GM18907 (cell line): Measurements from ENCODE around the gene GRK5.
A peak's percentile ranks its signal among the peaks of the same experiment; 100 is the strongest.

Experiments used
- ATAC-seq: cut with Tn5 transposase; IDR thresholded peaks from one replicate; pipeline ENCODE4 v1.9.1; 2021; ENCODE audit warnings: mild to moderate bottlenecking, moderate library complexity; ENCODE audit not compliant: unreplicated experiment

The GRK5 gene

GRCh38 chr10:119469325-119469707 is 261.9 kb downstream of the GRK5 start:
- ATAC-seq = no peak

DNA sequence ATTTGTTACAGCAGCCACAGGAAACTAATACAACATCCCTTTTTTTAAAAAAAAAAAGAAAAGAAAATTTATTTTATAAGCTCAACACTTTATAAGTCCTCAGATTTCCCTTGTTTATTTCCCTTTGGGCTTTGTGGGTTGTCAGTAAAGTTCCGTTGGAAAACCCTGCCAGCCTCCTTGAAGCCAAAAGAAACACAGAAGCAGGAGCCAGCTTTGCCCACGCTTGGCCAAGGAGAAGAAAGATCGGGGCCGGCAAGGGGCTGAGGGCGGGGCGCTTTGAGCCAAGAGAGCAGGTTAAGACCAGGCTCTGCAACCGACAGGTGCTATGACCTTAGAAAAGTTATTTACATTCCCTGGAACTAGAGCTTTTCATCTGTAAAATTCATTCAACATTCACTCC is 262.5 kb downstream of the GRK5 start:
- ATAC-seq = no peak

DNA sequence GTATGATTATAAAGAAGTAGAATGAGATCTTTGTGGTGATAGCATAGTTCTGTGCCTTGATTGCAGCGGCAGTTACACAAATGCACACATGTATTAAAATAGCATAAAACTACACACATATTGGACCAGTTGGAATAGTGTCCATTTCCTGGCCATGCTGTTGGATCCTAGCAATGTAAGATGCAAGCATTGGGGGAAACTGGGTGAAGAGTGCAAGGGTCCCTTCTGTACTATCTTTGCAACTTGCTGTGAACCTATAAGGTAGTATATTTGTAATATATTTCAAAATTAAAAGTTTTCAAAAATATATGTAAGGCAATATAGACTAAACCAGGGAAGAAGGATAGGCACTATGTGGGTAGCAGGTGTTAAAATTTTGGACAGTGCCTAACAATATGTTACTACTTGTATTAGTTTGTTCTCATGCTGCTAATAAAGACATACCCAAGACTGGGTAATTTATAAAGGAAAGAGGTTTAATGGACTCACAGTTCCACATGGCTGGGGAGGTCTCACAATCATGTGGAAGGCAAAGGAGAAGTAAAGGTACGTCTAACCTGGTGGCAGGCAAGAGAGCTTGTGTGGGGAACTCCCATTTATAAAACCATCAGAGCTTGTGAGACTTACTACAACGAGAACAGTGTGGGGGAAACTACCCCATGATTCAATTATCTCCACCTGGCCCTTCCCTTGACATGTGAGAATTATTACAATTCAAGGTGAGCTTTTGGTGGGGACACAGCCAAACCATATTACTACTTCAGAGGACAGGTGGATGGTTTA is 263.7 kb downstream of the GRK5 start:
- ATAC-seq = no peak

- ATAC-seq = no peak
These were observed 266.4 kb downstream of the GRK5 start for GRCh38 chr10:119473771-119474170.

DNA sequence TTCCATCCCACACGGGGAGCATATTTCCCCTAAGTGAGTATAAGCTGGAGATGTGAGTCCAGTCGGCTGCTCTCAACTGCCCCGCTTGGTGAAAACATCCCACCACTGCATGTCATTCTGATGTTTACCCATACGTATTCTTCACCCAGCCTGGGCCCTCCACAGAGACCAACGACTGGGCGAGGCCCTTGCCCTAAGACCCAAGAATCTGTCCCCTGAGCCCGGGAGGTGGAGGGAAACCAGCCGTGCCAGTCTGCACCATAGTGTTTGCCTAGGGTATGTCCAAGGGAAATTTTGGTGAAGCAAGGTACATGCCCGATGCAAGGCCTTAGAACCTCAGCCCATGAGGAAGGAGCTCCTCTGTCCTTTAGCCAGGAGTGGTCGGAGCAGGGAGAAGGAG is 267.2 kb downstream of the GRK5 start:
- no peak for ATAC-seq

GRCh38 chr10:119477444-119477843 is 270.1 kb downstream of the GRK5 start:
- peak; percentile 48 for ATAC-seq

GRCh38 chr10:119478111-119478802 is 270.9 kb downstream of the GRK5 start:
- peak; percentile 94 for ATAC-seq

DNA sequence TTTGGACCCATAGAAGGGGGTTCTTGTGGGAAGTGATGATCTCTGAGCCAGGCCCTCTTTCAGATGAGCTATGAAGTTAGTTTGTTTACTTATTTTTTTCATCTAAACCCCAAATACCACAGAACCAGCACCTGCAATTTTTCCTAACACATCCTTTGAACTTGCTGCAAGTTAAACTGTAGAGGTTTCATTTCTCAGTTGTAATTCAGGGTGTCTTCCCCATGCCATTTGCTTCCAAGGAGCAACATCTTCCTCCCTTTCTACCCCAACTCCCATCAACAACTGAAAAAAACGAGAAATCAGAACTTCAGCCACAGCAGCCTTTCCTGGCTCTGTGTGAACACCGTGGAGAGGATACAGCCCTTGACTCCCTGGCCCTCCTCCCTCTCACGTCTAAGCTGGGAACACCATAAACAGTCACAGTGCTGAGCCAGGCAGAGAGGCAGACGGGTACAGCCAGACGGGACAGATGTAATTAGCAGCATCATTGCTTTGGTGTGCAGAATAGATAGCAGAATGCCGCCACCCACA is 271.5 kb downstream of the GRK5 start:
- no peak for ATAC-seq

- ATAC-seq = no peak
These were observed 272.2 kb downstream of the GRK5 start for GRCh38 chr10:119479532-119479931.

DNA sequence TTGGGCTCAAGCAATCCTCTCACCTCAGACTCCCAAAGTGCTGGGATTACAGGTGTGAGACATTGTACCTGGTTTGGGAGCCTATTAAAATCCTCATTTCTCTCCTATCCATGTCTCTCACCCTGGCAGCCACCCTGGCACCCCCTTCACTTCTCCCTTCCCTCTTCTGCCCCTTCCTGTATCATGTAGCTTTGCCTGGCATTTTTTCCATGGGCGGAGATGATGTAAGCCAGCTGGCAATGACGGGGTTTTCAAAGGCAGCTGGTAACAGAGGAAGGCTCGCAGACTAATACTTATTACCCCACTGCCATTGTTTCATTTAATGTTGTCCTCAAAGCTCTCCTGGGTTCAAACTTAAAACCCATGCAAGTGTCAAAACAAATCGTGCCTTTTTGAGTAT is 273.3 kb downstream of the GRK5 start:
- ATAC-seq = no peak

DNA sequence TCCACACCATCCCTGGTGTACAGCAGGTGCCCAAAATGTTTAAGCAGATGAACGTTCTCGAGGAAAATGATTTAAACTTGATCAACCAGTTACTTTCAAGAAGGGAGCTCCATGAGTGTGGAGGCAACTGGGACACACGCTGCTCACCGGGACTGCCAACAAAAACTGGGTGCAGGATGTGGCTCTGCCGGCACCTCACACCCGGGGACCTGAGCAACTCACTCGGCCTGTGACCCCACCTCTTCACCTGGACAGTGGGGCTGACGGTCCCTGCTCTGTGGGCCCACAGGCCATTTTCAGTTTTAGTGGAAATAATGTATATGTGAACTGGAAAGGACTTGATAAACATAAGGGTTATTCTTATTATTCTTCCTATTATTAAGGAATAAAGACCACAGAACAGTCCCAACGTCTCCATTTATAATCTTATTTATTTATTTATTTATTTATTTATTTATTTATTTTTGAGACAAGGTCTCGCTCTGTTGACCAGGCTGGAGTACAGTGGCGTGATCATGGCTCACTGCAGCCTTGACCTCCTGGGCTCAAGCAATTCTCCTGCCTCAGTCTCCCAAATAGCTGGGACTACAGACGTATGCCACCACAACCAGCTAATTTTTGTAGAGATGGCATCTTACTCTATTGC is 274.5 kb downstream of the GRK5 start:
- ATAC-seq = no peak

DNA sequence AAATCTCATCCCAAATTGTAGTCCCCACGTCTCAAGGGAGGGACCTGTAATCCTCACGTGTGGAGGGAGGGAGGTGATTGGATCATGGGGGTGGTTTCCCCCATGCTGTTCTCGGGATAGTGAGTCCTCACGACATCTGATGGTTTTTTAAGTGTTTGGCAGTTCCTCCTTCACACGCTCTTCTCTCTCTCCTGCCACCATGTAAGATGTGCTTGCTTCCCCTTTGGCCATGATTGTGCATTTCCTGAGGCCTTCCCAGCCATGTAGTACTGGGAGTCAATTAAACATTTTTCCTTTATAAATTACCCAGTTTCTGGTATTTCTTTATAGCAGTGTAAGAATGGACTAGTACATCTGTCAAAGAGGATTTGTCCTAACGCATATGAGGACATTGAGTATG is 275.6 kb downstream of the GRK5 start:
- no peak for ATAC-seq

DNA sequence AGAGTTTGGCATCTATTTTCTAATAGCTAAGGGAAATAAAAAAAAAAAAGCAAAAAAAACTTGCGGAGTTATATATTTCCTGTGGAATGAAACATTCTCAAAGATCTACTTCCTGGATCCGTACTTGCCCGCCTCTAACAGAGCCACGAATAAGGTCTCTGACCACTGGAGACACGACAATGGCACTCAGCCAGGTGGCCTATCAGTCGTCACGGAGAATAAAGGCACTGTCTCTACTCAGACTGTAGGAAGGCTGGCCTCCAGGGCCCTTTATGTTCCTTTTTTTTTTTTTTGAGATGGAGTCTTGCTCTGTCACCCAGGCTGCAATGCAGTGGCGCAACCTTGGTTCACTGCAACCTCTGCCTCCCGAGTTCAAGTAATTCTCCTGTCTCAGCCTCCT is 276.5 kb downstream of the GRK5 start:
- ATAC-seq = no peak

DNA sequence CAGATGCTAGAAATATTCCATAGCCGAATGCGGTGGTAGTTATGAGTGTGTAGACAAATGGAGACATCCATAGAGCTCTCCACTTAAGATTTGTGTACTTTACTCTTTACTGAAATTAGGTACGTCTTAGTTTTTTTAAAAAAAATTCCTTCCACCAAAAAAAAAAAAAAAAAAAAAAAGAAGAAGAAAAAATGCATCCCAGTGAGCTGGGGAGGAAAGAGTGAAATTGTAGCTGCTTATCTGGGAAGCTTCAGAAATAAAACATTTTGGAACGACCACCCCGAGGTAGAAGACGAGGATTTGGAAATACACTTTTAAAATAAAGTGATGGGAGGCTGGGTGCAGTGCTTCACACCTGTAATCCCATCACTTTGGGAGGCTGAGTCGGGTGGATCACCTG is 281.3 kb downstream of the GRK5 start:
- ATAC-seq = no peak

GRCh38 chr10:119489991-119490326 is 282.6 kb downstream of the GRK5 start:
- ATAC-seq = no peak

- ATAC-seq = no peak
These were observed 284.8 kb downstream of the GRK5 start for GRCh38 chr10:119491966-119492757.

DNA sequence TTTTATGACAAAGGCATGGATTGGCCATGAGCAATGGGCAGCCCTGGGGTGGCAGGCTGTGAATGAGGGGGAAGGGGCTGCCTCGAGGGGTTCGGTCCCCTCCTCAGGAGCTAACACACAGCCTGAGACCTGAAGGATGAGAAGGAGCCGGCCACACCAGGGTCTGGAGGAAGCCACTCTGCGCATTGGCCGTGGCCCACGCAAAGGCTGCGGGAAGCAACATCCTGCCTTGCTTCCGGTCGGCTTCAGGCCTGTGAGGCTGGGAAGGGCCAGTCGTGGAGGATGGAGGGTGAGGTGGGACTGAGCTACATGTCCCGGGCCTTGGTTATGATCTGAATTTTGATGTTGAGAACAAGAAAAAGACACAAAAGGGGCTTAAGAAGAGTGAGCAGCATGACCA is 285.8 kb downstream of the GRK5 start:
- no peak for ATAC-seq

GRCh38 chr10:119494236-119495020 is 287.1 kb downstream of the GRK5 start:
- ATAC-seq = no peak

- no peak for ATAC-seq
These were observed 287.7 kb downstream of the GRK5 start for GRCh38 chr10:119495021-119495505.

DNA sequence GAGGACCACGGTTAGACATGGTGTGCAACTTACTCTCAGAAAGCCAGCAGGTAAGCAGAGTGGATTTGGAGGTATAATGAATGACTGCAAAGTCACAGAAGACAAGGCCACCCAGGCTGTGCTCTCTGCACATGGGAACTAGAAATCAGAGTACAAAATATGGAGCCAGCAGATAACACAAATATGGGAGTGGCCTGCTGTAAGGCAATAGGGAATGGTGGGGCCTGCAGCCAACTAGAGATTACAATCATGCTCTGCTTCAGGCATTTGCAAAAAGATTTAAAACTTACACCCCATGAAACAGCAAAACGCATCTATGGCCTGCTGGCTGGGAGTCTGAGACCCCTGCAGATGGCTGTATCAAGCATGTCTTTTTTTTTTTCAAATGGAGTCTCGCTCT is 288.2 kb downstream of the GRK5 start:
- ATAC-seq = no peak
